Neutrophil (primary cell): ENCODE data around the gene LRP3.
"Not testable (repeated sequence)": the region's sequence is repeated elsewhere in the genome, so short reads cannot be mapped to it uniquely, and the experiment has no call there.

Experiments used
- H3K27ac ChIP-seq: fragments of 200-600 bp; sonication (generic); 2 replicates; pipeline ENCODE4 v1.5.1; 2016; ENCODE audit warnings: mild to moderate bottlenecking, moderate library complexity
- H3K27me3 ChIP-seq: fragments of 200-600 bp; sonication (generic); 2 replicates; pipeline ENCODE4 v1.6.0; 2016; ENCODE audit warnings: mild to moderate bottlenecking
- H3K36me3 ChIP-seq: fragments of 200-600 bp; sonication (generic); 2 replicates; pipeline ENCODE4 v1.5.1; 2017
- H3K4me1 ChIP-seq, 2 experiments: fragments of 200-600 bp in 1 of 2; sonication (generic) in 1 of 2; 1 replicate in 1 of 2; 2 replicates in 1 of 2; pipeline versions ENCODE4 v1.5.1 to v1.6.1; 2013 to 2016; ENCODE audit warnings: low read depth in 1 of 2, low read length in 1 of 2, mild to moderate bottlenecking in 1 of 2, moderate library complexity in 1 of 2; ENCODE audit not compliant: control insufficient read depth in 1 of 2, insufficient read depth in 1 of 2
- H3K4me3 ChIP-seq, 2 experiments: fragments of 200-600 bp in 1 of 2; sonication (generic) in 1 of 2; 1 replicate in 1 of 2; 2 replicates in 1 of 2; pipeline ENCODE4 v1.5.1; 2013 to 2016; ENCODE audit warnings: low read depth in 1 of 2, low read length in 1 of 2, mild to moderate bottlenecking in 1 of 2, moderate library complexity in 1 of 2
- H3K9me3 ChIP-seq: fragments of 200-600 bp; sonication (generic); 2 replicates; pipeline ENCODE4 v1.5.1; 2016
- TF ChIP-seq, protein P1 (sequence below): fragments of 200-600 bp; sonication (generic); IDR thresholded peaks from 2 replicates; pipeline ENCODE4 v1.5.1; 2016; ENCODE audit warnings: antibody characterized with exemption

Gene LRP3

DNA sequence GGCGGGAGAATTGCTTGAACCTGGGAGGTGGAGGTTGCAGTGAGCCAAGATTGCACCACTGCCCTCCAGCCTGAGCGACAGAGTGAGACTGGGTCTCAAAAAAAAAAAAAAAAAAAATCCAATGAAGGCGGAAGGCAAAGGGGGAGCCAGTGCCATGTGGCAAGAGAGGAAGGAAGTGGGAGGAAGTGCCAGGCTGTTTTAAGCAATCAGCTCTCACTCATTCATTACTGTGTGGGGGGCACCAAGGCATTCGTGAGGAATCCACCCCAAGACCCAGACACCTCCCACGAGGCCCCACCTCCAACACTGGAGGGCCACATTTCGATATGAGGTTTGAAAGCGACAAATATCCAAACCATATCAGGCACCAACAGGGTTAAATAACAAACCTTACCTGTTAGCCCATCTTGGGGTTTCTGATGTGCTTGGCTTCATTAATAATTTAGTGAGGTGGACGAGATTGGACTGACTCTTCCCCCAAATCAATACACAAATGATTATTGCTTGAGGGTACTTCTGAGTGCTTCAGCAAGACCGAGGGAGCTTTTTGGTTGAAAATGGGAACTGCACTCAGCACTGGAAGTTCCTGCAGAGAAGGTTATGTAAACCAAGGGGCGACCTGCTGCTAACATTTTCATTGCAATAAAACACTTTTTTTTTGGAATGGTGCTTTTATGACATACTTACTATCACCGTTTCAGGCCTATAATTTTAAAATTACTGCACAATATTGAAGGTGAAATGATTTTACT is 7.5 kb upstream of the LRP3 start:
- TF ChIP-seq, protein P1, sequence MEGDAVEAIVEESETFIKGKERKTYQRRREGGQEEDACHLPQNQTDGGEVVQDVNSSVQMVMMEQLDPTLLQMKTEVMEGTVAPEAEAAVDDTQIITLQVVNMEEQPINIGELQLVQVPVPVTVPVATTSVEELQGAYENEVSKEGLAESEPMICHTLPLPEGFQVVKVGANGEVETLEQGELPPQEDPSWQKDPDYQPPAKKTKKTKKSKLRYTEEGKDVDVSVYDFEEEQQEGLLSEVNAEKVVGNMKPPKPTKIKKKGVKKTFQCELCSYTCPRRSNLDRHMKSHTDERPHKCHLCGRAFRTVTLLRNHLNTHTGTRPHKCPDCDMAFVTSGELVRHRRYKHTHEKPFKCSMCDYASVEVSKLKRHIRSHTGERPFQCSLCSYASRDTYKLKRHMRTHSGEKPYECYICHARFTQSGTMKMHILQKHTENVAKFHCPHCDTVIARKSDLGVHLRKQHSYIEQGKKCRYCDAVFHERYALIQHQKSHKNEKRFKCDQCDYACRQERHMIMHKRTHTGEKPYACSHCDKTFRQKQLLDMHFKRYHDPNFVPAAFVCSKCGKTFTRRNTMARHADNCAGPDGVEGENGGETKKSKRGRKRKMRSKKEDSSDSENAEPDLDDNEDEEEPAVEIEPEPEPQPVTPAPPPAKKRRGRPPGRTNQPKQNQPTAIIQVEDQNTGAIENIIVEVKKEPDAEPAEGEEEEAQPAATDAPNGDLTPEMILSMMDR = no peak

DNA sequence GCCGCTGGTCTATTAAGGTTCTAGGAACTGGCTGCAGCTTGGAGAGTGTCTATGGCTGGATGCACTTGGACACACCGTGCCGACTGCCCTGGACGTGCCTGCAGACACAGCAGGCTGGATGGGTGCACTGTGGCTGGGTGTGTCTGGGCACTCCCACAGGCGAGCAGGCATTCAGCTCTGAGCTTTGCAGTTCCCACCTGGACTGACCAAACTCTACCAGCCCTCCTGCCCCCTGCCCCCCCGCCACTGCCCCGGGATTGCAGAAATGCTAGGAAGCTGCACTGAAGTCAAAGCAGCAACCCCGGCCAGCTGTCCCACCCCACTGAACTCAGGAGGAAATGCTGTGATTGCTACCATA is 7.0 kb upstream of the LRP3 start:
- Histone ChIP-seq H3K27ac (peak overlapping the region; percentile 79), H3K27me3 (no peaks in the 10 kb centered on the region), H3K4me1 (peaks cover 53 to 54% of the 10 kb centered on the region in 2 experiments), H3K4me3 (peak overlapping the region; percentile 46 to 50), H3K9me3 (no peaks in the 10 kb centered on the region), H3K36me3 (no peaks in the 10 kb centered on the region)
- TF ChIP-seq, protein P1 = no peak

More for the DNA sequence above, 7.5 kb upstream of the LRP3 start:
- peak overlapping the region; percentile 79 for H3K27ac ChIP-seq
- H3K27me3 ChIP-seq = no peaks in the 10 kb centered on the region
- no peaks in the 10 kb centered on the region for H3K9me3 ChIP-seq
- peak overlapping the region; percentile 46 to 50 for H3K4me3 ChIP-seq
- H3K4me1 ChIP-seq = peaks cover 53 to 54% of the 10 kb centered on the region in 2 experiments
- H3K36me3 ChIP-seq = no peaks in the 10 kb centered on the region

DNA sequence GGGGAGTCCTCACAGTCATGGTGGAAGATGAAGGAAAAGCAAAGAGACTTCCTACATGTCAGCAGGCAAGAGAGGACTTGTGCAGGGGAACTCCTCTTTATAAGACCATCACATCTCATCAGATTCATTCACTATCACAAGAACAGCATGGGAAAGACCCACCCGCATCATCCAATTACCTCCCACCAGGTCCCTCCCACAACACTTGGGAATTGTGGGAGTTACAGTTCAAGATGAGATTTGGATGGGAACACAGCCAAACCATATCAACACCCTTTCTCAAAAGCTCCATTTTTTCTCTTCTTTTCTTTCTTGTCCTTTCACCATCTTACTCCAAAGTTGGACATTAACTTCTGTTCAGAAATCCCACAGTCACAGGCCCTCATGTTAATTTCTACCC is 4.7 kb upstream of the LRP3 start:
- Histone ChIP-seq H3K4me1 (peaks cover 54 to 60% of the 10 kb centered on the region in 2 experiments), H3K9me3 (no peaks in the 10 kb centered on the region), H3K4me3 (no peak overlapping the region), H3K27ac (no peak overlapping the region), H3K27me3 (no peaks in the 10 kb centered on the region), H3K36me3 (no peaks in the 10 kb centered on the region)
- TF ChIP-seq, protein P1 = no peak

DNA sequence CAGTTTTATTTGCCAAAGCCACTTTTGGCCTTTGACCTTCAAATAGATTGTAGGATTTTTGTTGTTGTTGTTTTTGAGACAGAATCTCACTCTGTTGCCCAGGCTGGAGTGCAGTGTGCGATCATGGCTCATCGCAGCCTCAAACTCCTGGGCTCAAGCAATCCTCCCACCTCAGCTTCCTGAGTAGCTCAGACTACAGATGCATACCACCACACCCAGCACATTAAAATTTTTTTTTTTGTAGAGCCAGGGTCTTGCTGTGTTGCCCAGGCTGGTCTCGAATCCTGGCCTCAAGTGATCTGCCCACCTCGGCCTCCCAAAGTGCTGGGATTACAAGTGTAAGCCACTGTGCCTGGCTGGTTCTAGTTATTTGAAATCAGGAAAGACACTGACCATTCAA is 3.0 kb upstream of the LRP3 start:
- H3K36me3 ChIP-seq, H3K27me3 ChIP-seq, H3K9me3 ChIP-seq, H3K4me3 ChIP-seq, H3K27ac ChIP-seq: not testable (repeated sequence)
- peaks cover 48 to 56% of the 10 kb centered on the region in 2 experiments for H3K4me1 ChIP-seq

DNA sequence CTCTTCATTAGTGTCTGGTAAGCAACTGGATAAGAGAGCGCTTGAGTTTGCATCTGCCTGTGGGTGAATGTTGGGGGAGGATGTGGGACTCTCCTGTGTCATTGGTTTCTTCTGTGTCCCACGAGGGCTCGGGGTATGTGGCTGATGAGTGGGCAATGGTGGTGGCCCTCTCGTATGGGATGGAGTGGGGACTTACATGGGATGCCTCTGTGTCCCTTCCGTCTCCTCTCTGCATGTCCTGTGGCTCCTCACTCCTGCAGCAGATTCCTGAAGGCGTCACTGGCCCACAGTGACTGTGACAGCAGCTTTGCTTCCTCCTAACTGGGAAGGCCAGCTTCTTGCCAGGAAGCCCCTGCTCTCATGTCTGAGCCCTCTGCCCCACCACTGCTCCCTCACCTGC is 2.6 kb upstream of the LRP3 start:
- H3K27me3 ChIP-seq = no peaks in the 10 kb centered on the region
- H3K9me3 ChIP-seq = no peaks in the 10 kb centered on the region
- H3K27ac ChIP-seq = no peak overlapping the region
- H3K4me3 ChIP-seq = no peak overlapping the region
- H3K36me3 ChIP-seq = no peaks in the 10 kb centered on the region
- TF ChIP-seq, protein P1 = no peak
- peaks cover 48 to 56% of the 10 kb centered on the region in 2 experiments for H3K4me1 ChIP-seq

DNA sequence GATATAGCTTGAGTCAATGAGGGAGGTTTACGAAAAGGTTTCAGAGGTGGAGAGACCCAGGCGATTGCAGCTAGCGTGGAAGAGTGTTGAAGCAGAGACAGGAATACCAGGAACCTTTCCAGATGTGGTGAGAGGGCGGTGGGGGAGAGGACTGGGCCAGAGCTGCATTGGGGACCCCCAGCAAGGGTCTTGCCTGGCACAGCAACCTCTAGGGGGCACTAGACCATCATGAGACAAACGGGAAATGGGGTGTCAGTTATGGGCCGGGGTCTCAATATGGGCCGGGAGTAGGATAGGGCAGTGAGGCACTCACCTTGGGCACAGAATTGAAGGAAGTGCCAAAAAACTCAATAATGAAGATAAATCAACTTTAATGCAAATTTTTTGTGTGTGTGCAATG is 2.1 kb upstream of the LRP3 start:
- Histone ChIP-seq H3K27me3 (no peaks in the 10 kb centered on the region), H3K27ac (no peak overlapping the region), H3K36me3 (no peaks in the 10 kb centered on the region), H3K9me3 (no peaks in the 10 kb centered on the region), H3K4me1 (peaks cover 46 to 51% of the 10 kb centered on the region in 2 experiments), H3K4me3 (no peak overlapping the region)
- TF ChIP-seq, protein P1 = no peak
